Tibial nerve (tissue), 4 donors: Measurements from ENCODE around the gene NCKAP1.

Source experiments
- EP300 ChIP-seq, 2 donors: sonication (generic); formaldehyde crosslinking; IDR thresholded peaks; one replicate each; pipeline ENCODE4 v1.6.1; 2017; ENCODE audit warnings: antibody characterized with exemption in 2 of 2, mild to moderate bottlenecking in 1 of 2
- POLR2A ChIP-seq, 2 donors: fragments of 450-650 bp; IDR thresholded peaks; one replicate each; pipeline ENCODE4 v1.6.1; 2017; ENCODE audit warnings: antibody characterized with exemption in 2 of 2, mild to moderate bottlenecking in 2 of 2, moderate library complexity in 2 of 2
- TF ChIP-seq, protein P1 (sequence below), 5 experiments: fragments of 200-600 bp in 3 of 5; fragments of 450-650 bp in 2 of 5; sonication (generic) in 3 of 5; IDR thresholded peaks; one replicate each; pipeline ENCODE4 v1.5.1; 2016 to 2019; ENCODE audit warnings: antibody characterized with exemption in 5 of 5, mild to moderate bottlenecking in 3 of 5, moderate library complexity in 2 of 5

DNA sequence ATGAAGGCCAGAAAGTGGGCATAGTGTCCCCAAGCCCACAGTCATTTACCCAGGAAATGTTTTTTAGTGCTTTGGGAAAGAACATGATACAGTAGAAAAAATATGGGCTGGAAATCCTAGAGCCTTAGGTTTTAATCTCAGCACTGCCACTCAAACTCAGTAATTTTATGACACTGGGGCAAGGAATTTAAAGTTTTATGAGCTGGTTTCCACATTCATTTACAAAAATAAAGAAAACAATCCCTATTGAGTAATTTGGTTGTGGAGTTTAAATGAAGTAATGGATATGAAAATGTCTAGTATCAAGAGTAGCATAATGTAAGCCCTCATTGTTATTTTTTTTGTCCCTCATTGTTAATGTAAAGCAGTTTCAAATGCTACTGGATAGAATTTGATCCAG, 120.3 kb downstream of the NCKAP1 start:
- TF ChIP-seq, protein P1, sequence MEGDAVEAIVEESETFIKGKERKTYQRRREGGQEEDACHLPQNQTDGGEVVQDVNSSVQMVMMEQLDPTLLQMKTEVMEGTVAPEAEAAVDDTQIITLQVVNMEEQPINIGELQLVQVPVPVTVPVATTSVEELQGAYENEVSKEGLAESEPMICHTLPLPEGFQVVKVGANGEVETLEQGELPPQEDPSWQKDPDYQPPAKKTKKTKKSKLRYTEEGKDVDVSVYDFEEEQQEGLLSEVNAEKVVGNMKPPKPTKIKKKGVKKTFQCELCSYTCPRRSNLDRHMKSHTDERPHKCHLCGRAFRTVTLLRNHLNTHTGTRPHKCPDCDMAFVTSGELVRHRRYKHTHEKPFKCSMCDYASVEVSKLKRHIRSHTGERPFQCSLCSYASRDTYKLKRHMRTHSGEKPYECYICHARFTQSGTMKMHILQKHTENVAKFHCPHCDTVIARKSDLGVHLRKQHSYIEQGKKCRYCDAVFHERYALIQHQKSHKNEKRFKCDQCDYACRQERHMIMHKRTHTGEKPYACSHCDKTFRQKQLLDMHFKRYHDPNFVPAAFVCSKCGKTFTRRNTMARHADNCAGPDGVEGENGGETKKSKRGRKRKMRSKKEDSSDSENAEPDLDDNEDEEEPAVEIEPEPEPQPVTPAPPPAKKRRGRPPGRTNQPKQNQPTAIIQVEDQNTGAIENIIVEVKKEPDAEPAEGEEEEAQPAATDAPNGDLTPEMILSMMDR (IDR thresholded peaks at IDR 0.05): no peak
- TF ChIP-seq POLR2A (IDR thresholded peaks at IDR 0.05) (no peak), EP300 (IDR thresholded peaks at IDR 0.05) (no peak)
